Psoas muscle (tissue), 8 donors: Measurements from ENCODE around the gene C14orf132. TPM values are rescaled to one million over a fixed set of nuclear protein-coding genes. Genes with fewer than 3 reads are reported as not detected.

Source experiments
- ATAC-seq, 4 donors: fragments of 200-7000 bp; cut with Tn5 transposase; one replicate each; pipeline ENCODE4 v1.9.1; 2020; ENCODE audit warnings: moderate library complexity in 3 of 4, mild to moderate bottlenecking in 2 of 4
- DNase-seq, 2 donors: peaks; one replicate each; pipeline ENCODE4 v3.0.0-alpha.2; 2020
- H3K27ac ChIP-seq: fragments of 200-600 bp; one replicate; pipeline ENCODE4 v1.8.0; 2022
- H3K27me3 ChIP-seq, 3 donors: fragments of 200-600 bp in 1 of 3; one replicate each; pipeline versions ENCODE4 v1.6.1 to v1.8.0; 2013 to 2022; ENCODE audit warnings: low read length in 2 of 3, mild to moderate bottlenecking in 2 of 3, moderate library complexity in 1 of 3; ENCODE audit not compliant: insufficient read depth in 3 of 3
- H3K36me3 ChIP-seq, 2 donors: fragments of 200-600 bp in 1 of 2; one replicate each; pipeline versions ENCODE4 v1.6.1 to v1.8.0; 2013 to 2022; ENCODE audit warnings: low read depth in 1 of 2, mild to moderate bottlenecking in 1 of 2, moderate library complexity in 1 of 2; ENCODE audit not compliant: insufficient read depth in 1 of 2
- H3K4me1 ChIP-seq: fragments of 200-600 bp; one replicate; pipeline ENCODE4 v1.8.0; 2022
- H3K4me3 ChIP-seq: fragments of 200-600 bp; one replicate; pipeline ENCODE4 v1.8.0; 2022; ENCODE audit warnings: mild to moderate bottlenecking
- H3K9me3 ChIP-seq: fragments of 200-600 bp; one replicate; pipeline ENCODE4 v1.8.0; 2022
- WGBS, 3 donors: extraction: QIAGEN DNeasy Blood & Tissue Kit; methylation state at CpG; one replicate each; pipeline versions ENCODE4 v1.1.6 to v1.1.7; 2013; 5-methylcytosine and 5-hydroxymethylcytosine counted together
- intact Hi-C, 2 donors: fragments of 100-400 bp; cut with DNase I; formaldehyde crosslinking; loops; one replicate each; pipeline versions ENCODE4 v1.11.0 to v1.14.2; 2022
- polyA plus RNA-seq, 3 donors: library from polyadenylated mRNA; stranded (reverse); fragments of 200-250 nt; gene quantifications; one replicate each; pipeline ENCODE4 v1.2.3, GENCODE V29; 2013
- total RNA-seq, 4 donors: library from RNA; stranded (reverse); fragmentation: NEBNext Ultra II Directional in 2 of 4; extraction: Animal tissue kit (Norgen Biotek cat#: 25700) in 2 of 4; gene quantifications; one replicate each; pipeline versions ENCODE4 v1.2.1 to v1.2.4, GENCODE V29; 2021 to 2023
- TF ChIP-seq, protein P1 (sequence below): fragments of 200-600 bp; IDR thresholded peaks from one replicate; pipeline ENCODE4 v1.8.0; 2022; ENCODE audit warnings: antibody characterized with exemption
- donor health status: healthy with polysubstance abuse.
- donor health status: DM: no; HTN: no; CAD: no; lungs with moderate emphysema.
- donor health status: Bipolar disorder and iron deficiency.
- donor health status: healthy.
- donor health status: DM: yes; HTN: yes; CAD: no.
- donor health status: DM: no; HTN: no; CAD: no.
- donor health status: DM: no; HTN: no; CAD: no.
- donor health status: DM: yes; HTN: yes; CAD: no.

C14orf132 gene
- total and polyA plus RNA-seq, 7 donors = 0.57 to 5.3 (median 0.86) TPM

DNA sequence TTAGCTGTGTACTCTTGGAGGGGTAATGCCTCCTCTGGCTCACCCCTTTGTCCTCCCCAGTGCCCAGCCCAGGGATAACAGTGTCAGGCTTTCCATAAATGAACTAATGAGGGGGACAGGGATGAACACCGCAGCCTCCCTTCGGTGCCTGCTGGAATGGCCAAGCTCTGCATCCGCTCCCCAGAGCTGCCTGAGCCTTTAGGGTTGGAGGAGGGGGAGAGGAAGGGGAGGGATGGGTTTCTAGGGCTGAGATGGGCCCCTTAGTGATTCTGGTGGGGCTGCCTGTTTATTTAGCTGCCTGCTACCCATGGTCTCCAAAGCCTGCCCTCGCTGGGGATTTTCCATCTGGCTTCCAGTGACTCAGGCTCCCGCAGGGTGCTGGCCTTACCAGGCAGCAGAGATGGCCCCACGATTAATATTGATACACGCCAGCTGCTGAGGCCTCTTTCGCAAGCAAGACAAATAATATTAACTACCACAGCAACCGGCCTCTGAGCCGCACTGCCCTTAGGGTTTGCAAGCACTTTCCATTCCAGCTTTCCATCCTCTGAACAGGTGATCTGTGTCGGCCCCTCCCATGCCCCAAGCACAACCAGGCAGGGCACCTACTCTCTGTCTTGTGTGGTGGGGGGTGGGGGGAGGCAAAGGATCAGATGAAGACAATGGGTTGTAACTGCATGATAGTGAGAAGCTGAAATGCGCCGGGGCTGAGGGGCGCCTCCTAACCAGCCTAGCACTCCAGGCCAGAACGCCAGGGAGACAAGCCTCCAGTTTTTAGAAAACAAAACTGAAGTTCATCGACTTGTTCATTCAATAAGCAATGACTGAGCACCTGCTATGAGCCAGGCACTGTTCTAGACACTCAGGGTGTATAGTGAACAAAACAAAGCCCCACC, 56.7 kb downstream of the C14orf132 start:
- TF ChIP-seq, protein P1, sequence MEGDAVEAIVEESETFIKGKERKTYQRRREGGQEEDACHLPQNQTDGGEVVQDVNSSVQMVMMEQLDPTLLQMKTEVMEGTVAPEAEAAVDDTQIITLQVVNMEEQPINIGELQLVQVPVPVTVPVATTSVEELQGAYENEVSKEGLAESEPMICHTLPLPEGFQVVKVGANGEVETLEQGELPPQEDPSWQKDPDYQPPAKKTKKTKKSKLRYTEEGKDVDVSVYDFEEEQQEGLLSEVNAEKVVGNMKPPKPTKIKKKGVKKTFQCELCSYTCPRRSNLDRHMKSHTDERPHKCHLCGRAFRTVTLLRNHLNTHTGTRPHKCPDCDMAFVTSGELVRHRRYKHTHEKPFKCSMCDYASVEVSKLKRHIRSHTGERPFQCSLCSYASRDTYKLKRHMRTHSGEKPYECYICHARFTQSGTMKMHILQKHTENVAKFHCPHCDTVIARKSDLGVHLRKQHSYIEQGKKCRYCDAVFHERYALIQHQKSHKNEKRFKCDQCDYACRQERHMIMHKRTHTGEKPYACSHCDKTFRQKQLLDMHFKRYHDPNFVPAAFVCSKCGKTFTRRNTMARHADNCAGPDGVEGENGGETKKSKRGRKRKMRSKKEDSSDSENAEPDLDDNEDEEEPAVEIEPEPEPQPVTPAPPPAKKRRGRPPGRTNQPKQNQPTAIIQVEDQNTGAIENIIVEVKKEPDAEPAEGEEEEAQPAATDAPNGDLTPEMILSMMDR = no peak
- 28 to 52% (median 30%) methylated on average over 16 of the region's 16 CpGs for WGBS, 3 donors
- ATAC-seq = peak in 2 of 4 donors; percentile 30 to 36
- H3K36me3 ChIP-seq = no peaks in the 10 kb centered on the region
- H3K9me3 ChIP-seq = no peaks in the 10 kb centered on the region
- H3K4me1 ChIP-seq = no peaks in the 10 kb centered on the region
- peak in 1 of 2 donors; percentile 42 for DNase-seq
- H3K27ac ChIP-seq = no peak overlapping the region
- intact Hi-C loops = loop anchor here in 1 of 2 donors (5.0 kb wide), 1 partner anchor 99 kb away; no protein-coding TSS in a partner anchor
- H3K4me3 ChIP-seq = no peak overlapping the region
- H3K27me3 ChIP-seq = peaks cover 0 to 25% (median 6%) of the 10 kb centered on the region in 3 donors

DNA sequence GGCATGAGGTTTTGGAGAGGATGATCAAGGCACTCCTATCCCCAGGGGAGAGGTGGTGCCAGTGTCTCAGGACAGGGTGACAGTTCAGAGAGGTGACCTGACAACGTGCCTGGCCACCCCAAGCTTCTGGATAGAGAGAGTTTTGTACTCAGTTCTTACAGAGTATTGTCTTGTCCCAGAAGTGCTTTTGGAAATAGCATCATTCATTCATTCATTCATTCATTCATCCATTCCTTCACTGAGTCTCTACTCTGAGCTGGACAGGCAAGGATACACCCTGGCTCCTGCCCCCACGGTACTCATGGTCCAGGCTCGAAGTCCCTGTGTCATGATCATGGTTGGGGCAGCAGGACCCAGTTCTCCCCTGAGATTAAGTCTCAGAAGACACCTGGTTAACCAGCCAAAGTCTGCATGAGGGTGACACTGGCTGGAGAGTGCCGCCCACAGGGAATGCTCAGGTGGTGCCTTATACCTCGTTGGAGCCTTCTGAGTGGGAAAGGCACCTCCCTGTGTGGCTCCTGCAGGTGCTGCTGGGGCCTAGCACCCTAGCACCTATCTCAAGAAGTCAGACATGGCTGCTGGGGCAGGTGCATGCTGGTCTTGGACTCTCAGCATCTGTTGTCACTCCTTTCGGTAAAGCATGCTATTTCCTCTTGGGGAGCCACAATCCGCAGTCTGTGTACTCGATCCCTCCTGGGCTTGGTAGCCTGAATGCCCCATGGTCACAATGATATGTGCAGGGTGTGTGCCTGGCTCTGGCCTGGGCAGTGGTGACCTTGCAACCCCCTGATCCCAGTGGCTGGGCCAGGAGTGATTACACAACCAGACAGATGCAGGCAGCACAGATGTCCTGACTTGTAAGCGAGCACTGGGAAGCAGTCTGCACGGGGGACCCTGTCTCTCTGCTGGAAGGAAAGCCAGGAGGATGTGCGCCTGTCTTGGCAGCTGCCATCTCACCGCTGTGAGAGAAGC, 57.8 kb downstream of the C14orf132 start:
- no peaks in the 10 kb centered on the region for H3K36me3 ChIP-seq
- DNase-seq (no peak), ATAC-seq (no peak)
- TF ChIP-seq, protein P1 = no peak
- no peaks in the 10 kb centered on the region for H3K9me3 ChIP-seq
- H3K27ac ChIP-seq = no peak overlapping the region
- 36 to 59% (median 44%) methylated on average over 12 of the region's 12 CpGs for WGBS, 3 donors
- H3K27me3 ChIP-seq = peaks cover 0 to 17% (median 5%) of the 10 kb centered on the region in 3 donors
- intact Hi-C loops = loop anchor here in 1 of 2 donors (5.0 kb wide), 1 partner anchor 100 kb away; no protein-coding TSS in a partner anchor
- H3K4me3 ChIP-seq = no peak overlapping the region
- no peaks in the 10 kb centered on the region for H3K4me1 ChIP-seq

DNA sequence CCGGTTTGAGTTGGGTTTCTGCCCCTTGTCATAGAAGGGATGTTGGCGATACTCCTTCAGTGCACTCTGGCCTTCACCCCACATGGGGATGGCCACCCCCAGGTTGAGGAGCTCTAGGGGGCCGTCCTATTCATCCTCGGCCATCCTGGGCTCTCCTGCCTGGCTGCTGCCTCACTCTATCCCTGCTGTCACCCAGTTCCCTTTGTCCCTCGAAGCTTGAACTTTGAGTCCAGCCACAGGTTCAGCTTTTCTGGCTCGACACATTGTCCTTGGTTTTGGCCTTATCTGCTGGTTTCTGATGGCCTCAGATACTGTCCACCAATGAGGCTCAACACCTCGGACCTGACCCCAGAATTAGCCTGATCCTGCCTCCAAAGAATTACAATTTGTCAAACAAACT, 58.6 kb downstream of the C14orf132 start:
- whole genome bisulfite sequencing, 3 donors = 55 to 77% (median 58%) methylated on average over 7 of the region's 7 CpGs
- Histone ChIP-seq H3K36me3 (no peaks in the 10 kb centered on the region), H3K4me1 (no peaks in the 10 kb centered on the region), H3K9me3 (no peaks in the 10 kb centered on the region), H3K27ac (no peak overlapping the region), H3K27me3 (peaks cover 0 to 15% (median 3%) of the 10 kb centered on the region in 3 donors), H3K4me3 (no peak overlapping the region)
- no peak for ATAC-seq
- DNase-seq = no peak
- TF ChIP-seq, protein P1 = no peak
- intact Hi-C loops = loop anchor here in 1 of 2 donors (5.0 kb wide), 1 partner anchor 100 kb away; no protein-coding TSS in a partner anchor

DNA sequence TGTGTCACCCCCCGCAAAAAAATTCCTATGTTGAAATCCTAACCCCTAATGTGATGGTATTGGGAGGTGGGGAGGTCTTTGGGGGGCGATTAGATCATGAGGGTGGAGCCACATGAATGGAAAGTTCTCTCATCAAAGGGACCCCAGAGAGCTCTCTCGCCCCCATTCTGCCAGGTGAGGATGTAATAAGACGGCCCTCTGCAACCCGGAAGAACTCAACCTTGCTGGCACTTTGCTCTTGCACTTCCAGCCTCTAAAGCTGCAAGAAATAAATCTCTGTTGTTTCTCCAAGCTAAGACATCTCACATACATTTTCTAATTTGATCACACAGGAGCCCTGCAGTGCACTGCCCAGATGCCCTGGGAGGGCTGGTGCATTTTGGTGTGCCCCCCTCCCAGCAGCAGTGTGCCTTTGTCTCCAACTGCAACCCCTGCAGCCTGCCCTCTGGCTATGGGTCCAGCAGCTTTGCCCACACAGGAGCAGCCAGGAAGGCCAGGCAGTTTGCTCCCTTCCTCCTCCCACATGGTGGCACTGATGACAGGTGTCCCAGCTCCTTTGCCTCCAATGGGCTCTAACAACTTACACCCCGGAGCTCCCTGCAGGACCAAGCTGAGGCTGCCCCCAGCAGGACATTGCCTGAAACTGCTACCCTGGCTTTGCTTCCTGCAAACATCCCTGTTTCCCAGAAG, 59.3 kb downstream of the C14orf132 start:
- peak in 1 of 4 donors; percentile 44 for ATAC-seq
- peak in 1 of 2 donors; percentile 40 for DNase-seq
- no peak overlapping the region for H3K4me3 ChIP-seq
- peaks cover 0 to 15% (median 3%) of the 10 kb centered on the region in 3 donors for H3K27me3 ChIP-seq
- H3K36me3 ChIP-seq = no peaks in the 10 kb centered on the region
- 33 to 47% (median 43%) methylated on average over 6 of the region's 6 CpGs for WGBS, 3 donors
- no peak overlapping the region for H3K27ac ChIP-seq
- no peaks in the 10 kb centered on the region for H3K9me3 ChIP-seq
- intact Hi-C loops = loop anchor here in 1 of 2 donors (5.0 kb wide), 1 partner anchor 101 kb away; no protein-coding TSS in a partner anchor
- no peaks in the 10 kb centered on the region for H3K4me1 ChIP-seq
- TF ChIP-seq, protein P1 = peak; percentile 16
